Ramos (cell line): ENCODE measurements around the gene GINS3.

ENCODE experiments used
- in situ Hi-C: fragments of 300-500 bp; cut with MboI; formaldehyde crosslinking; loops from one replicate; pipeline ENCODE4 v1.14.3; 2022; ENCODE audit warnings: low sequenced_read_pairs; ENCODE audit not compliant: unreplicated experiment

Gene GINS3

GRCh38 chr16:58392215-58393137 lies at the start of gene GINS3:
TSS of gene GINS3 (plus strand) at chr16:58392471. CDS start at chr16:58392602, 131 bp downstream.
- in situ Hi-C loops: no loop called here

GRCh38 chr16:58343562-58343961 lies 48.7 kb upstream of the GINS3 start:
- in situ Hi-C loops: loop anchor here (25.0 kb wide), 2 partner anchors 319 to 419 kb away; no protein-coding TSS in a partner anchor

- in situ Hi-C loops: loop anchor here (5.0 to 25.0 kb wide), 3 partner anchors 42 to 417 kb away; no protein-coding TSS in a partner anchor
Observed at GRCh38 chr16:58345574-58346354, 46.5 kb upstream of the GINS3 start.

- in situ Hi-C loops: loop anchor here (5.0 to 25.0 kb wide), 3 partner anchors 40 to 415 kb away; no protein-coding TSS in a partner anchor
Observed at GRCh38 chr16:58346831-58347371, 45.4 kb upstream of the GINS3 start.

GRCh38 chr16:58348986-58349385 lies 43.3 kb upstream of the GINS3 start:
- in situ Hi-C loops: loop anchor here (5.0 to 25.0 kb wide), 3 partner anchors 38 to 413 kb away; no protein-coding TSS in a partner anchor

- in situ Hi-C loops: no loop called here
Observed at GRCh38 chr16:58352690-58353089, 39.6 kb upstream of the GINS3 start.

GRCh38 chr16:58360041-58360634 lies 32.1 kb upstream of the GINS3 start:
- in situ Hi-C loops: no loop called here

GRCh38 chr16:58361726-58362125 lies 30.5 kb upstream of the GINS3 start:
- in situ Hi-C loops: no loop called here

GRCh38 chr16:58363746-58364393 lies 28.4 kb upstream of the GINS3 start:
- in situ Hi-C loops: no loop called here

- in situ Hi-C loops: no loop called here
Observed at GRCh38 chr16:58365623-58366022, 26.6 kb upstream of the GINS3 start.

GRCh38 chr16:58366247-58367031 lies 25.8 kb upstream of the GINS3 start:
- in situ Hi-C loops: no loop called here

- in situ Hi-C loops: no loop called here
Observed at GRCh38 chr16:58367252-58367651, 25.0 kb upstream of the GINS3 start.

- in situ Hi-C loops: no loop called here
Observed at GRCh38 chr16:58371841-58372240, 20.4 kb upstream of the GINS3 start.

- in situ Hi-C loops: no loop called here
Observed at GRCh38 chr16:58375386-58375785, 16.9 kb upstream of the GINS3 start.

- in situ Hi-C loops: no loop called here
Observed at GRCh38 chr16:58377932-58378331, 14.3 kb upstream of the GINS3 start.

GRCh38 chr16:58378401-58378800 lies 13.9 kb upstream of the GINS3 start:
- in situ Hi-C loops: no loop called here

- in situ Hi-C loops: no loop called here
Observed at GRCh38 chr16:58379736-58380135, 12.5 kb upstream of the GINS3 start.

- in situ Hi-C loops: no loop called here
Observed at GRCh38 chr16:58381661-58382060, 10.6 kb upstream of the GINS3 start.
